Activated naive CD8-positive, alpha-beta T cell treated with anti-CD3 and anti-CD28 coated beads, Interleukin-2, amount 10 ng/mL, durations not matched to agents 7 days and 5 days (primary cell): ENCODE data around the gene GPR68. TPM values are rescaled to one million over a fixed set of nuclear protein-coding genes. Genes with fewer than 3 reads are reported as not detected.
"Not testable (repeated sequence)": the region's sequence is repeated elsewhere in the genome, so short reads cannot be mapped to it uniquely, and the experiment has no call there.

Experiments used
- ATAC-seq: fragments of 150-1000 bp; cut with Tn5 transposase; one replicate; pipeline ENCODE4 v1.10.0; 2021; ENCODE audit warnings: low read depth, moderate library complexity
- POLR2A ChIA-PET: fragments of 350-600 bp; sonication (Branson Sonifier 250); formaldehyde crosslinking; loops from one replicate; lab custom pipeline; 2021; ENCODE audit warnings: antibody characterized with exemption; lab: Charles Lee
- DNase-seq: peaks from one replicate; pipeline ENCODE4 v3.0.0; 2021
- H3K27ac Mint-ChIP-seq: one replicate; pipeline ENCODE4 v1.8.0; 2022; ENCODE audit warnings: mild to moderate bottlenecking, mixed read lengths
- H3K27me3 Mint-ChIP-seq: one replicate; pipeline ENCODE4 v1.8.0; 2022; ENCODE audit warnings: mild to moderate bottlenecking, moderate library complexity, mixed read lengths
- H3K36me3 Mint-ChIP-seq: one replicate; pipeline ENCODE4 v1.8.0; 2021; ENCODE audit warnings: mild to moderate bottlenecking, mixed read lengths
- H3K4me1 Mint-ChIP-seq: one replicate; pipeline ENCODE4 v1.8.0; 2021; ENCODE audit warnings: mixed read lengths
- H3K4me3 Mint-ChIP-seq: one replicate; pipeline ENCODE4 v1.8.0; 2022; ENCODE audit warnings: mild to moderate bottlenecking, moderate library complexity, mixed read lengths
- H3K9me3 Mint-ChIP-seq: one replicate; pipeline ENCODE4 v1.8.0; 2021; ENCODE audit warnings: mixed read lengths
- total RNA-seq, 2 experiments: library from RNA; stranded (reverse); gene quantifications; one replicate each; pipeline ENCODE4 v1.2.3, GENCODE V29; 2021

The GPR68 gene
- total RNA-seq, 2 experiments from 2014 or later, result 23.0 to 28.0 TPM

GRCh38 chr14:91190853-91191252 lies 53.7 kb downstream of the GPR68 start:
- no peaks in the 10 kb centered on the region for H3K9me3 Mint-ChIP-seq
- ATAC-seq, result no peak
- no peak for DNase-seq
- peaks cover 21% of the 10 kb centered on the region for H3K4me1 Mint-ChIP-seq
- no peaks in the 10 kb centered on the region for H3K27me3 Mint-ChIP-seq
- no peak overlapping the region for H3K4me3 Mint-ChIP-seq
- H3K36me3 Mint-ChIP-seq, result peaks cover 59% of the 10 kb centered on the region
- POLR2A ChIA-PET, result no interaction called here
- H3K27ac Mint-ChIP-seq, result no peak overlapping the region

GRCh38 chr14:91187271-91187670 lies 57.2 kb downstream of the GPR68 start:
- no peak overlapping the region for H3K4me3 Mint-ChIP-seq
- H3K27me3 Mint-ChIP-seq, result no peaks in the 10 kb centered on the region
- H3K36me3 Mint-ChIP-seq, result peaks cover 56% of the 10 kb centered on the region
- no peak overlapping the region for H3K27ac Mint-ChIP-seq
- no peaks in the 10 kb centered on the region for H3K9me3 Mint-ChIP-seq
- no peak for DNase-seq
- H3K4me1 Mint-ChIP-seq, result peaks cover 6% of the 10 kb centered on the region
- POLR2A ChIA-PET, result no interaction called here
- no peak for ATAC-seq

- Mint-ChIP-seq H3K27me3 (no peaks in the 10 kb centered on the region), H3K4me1 (peaks cover 4% of the 10 kb centered on the region), H3K36me3 (peaks cover 53% of the 10 kb centered on the region), H3K27ac (no peak overlapping the region), H3K4me3 (no peak overlapping the region), H3K9me3 (no peaks in the 10 kb centered on the region)
- DNase-seq (no peak), ATAC-seq (no peak)
- POLR2A ChIA-PET, result no interaction called here
Observed at GRCh38 chr14:91186515-91187066, 57.9 kb downstream of the GPR68 start.

- Mint-ChIP-seq H3K9me3 (no peaks in the 10 kb centered on the region), H3K27ac (no peak overlapping the region), H3K36me3 (peaks cover 50% of the 10 kb centered on the region), H3K4me1 (peaks cover 1% of the 10 kb centered on the region), H3K4me3 (no peak overlapping the region), H3K27me3 (no peaks in the 10 kb centered on the region)
- ATAC-seq (no peak), DNase-seq (no peak)
- POLR2A ChIA-PET, result interaction anchor here (2.2 kb wide), 1 partner anchor 8 kb away, joined by 10 read pairs; no protein-coding TSS in a partner anchor
Observed at GRCh38 chr14:91185721-91186120, 58.8 kb downstream of the GPR68 start.

- ATAC-seq (no peak), DNase-seq (no peak)
- H3K27me3 Mint-ChIP-seq, result no peaks in the 10 kb centered on the region
- H3K27ac Mint-ChIP-seq, result no peak overlapping the region
- no peak overlapping the region for H3K4me3 Mint-ChIP-seq
- peaks cover 46% of the 10 kb centered on the region for H3K36me3 Mint-ChIP-seq
- POLR2A ChIA-PET, result interaction anchor here (2.2 kb wide), 1 partner anchor 9 kb away, joined by 10 read pairs; no protein-coding TSS in a partner anchor
- H3K4me1 Mint-ChIP-seq, result peaks cover 1% of the 10 kb centered on the region
- H3K9me3 Mint-ChIP-seq, result no peaks in the 10 kb centered on the region
Observed at GRCh38 chr14:91184559-91184958, 59.9 kb downstream of the GPR68 start.

- DNase-seq, H3K27me3 Mint-ChIP-seq, POLR2A ChIA-PET, H3K9me3 Mint-ChIP-seq, H3K4me3 Mint-ChIP-seq, H3K4me1 Mint-ChIP-seq, H3K27ac Mint-ChIP-seq, ATAC-seq: not testable (repeated sequence)
- peaks cover 40% of the 10 kb centered on the region for H3K36me3 Mint-ChIP-seq
Observed at GRCh38 chr14:91182753-91183152, 61.8 kb downstream of the GPR68 start.

Other genes with a start within 250 kb of the GPR68 start
- 10 to 100 TPM; 45.3 to 48.1 TPM for gene RPS6KA5, start 184.1 kb downstream of the GPR68 start, total RNA-seq
- 100 to 1,000 TPM; 135 to 136 TPM for gene DGLUCY, start 130.6 kb downstream of the GPR68 start, total RNA-seq
- 100 to 1,000 TPM; 206 to 209 TPM for gene CCDC88C, start 173.1 kb upstream of the GPR68 start, total RNA-seq